HG03095 (cell line): Measurements from ENCODE around the gene CCDC146.

Experiments
- ATAC-seq: cut with Tn5 transposase; IDR thresholded peaks from one replicate; pipeline ENCODE4 v1.9.1; 2021; ENCODE audit warnings: moderate library complexity; ENCODE audit not compliant: unreplicated experiment

Gene CCDC146

GRCh38 chr7:77281780-77282478, 159.5 kb downstream of the CCDC146 start:
- no peak for ATAC-seq

- ATAC-seq = no peak
Measured at GRCh38 chr7:77282897-77283296, 160.5 kb downstream of the CCDC146 start.

DNA sequence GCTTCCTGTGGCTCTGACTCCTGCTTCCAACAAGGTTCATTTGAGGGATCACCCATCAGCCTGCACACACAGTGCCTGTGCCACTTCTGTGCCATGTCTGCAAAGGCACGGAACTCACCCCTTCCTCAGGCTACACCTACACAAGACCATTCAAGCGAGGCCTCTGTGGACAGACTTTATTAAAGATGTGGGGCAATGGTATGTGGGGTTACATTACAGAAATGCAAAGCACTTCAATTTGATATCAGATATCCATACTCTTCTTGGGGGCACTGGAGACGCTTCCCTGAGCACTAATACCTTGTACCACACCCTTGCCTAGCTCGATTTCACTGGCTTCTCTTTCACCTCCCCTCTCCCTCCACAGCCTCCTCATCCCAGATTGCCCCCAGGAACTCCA, 161.6 kb downstream of the CCDC146 start:
- ATAC-seq = no peak

GRCh38 chr7:77284616-77285015, 162.2 kb downstream of the CCDC146 start:
- ATAC-seq = no peak

- ATAC-seq = no peak
Measured at GRCh38 chr7:77288676-77289320, 166.4 kb downstream of the CCDC146 start.

DNA sequence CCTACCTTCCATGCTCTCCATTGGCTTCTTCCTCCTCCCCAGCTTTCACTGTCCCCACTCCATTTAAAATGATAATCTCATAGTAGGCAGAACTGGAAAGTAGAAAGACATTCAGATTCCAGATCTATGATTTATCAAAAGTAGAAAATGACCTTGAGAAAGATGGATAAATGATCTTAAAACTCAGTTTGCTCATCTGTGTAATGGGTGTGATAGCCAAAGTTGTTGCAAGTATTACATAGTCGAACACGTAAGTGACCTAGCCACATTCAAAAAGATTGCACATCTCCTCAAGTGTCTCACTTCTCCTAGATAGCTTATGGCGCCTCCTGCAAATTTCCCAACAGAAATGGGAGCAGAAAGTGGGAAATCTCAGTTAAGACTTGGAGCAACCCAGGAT, 167.0 kb downstream of the CCDC146 start:
- no peak for ATAC-seq

DNA sequence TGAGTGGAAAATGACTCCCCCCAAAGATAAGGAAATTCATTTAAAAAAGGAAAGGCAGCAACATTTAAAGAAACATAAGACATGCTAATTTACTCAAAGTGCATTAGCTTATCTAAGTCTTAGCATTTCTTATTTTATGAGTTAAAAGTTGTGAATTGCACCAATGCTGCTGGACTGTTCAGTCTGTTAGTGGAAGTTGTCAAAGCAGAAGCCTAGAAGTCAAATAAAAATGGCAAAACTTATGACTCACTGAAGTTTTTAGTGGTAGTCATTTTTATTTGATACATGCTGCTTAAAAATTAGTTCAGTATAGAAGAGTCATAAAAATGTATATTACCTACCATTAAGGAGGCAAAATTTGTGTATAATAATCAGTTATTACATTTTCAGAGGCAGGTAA, 168.0 kb downstream of the CCDC146 start:
- no peak for ATAC-seq

DNA sequence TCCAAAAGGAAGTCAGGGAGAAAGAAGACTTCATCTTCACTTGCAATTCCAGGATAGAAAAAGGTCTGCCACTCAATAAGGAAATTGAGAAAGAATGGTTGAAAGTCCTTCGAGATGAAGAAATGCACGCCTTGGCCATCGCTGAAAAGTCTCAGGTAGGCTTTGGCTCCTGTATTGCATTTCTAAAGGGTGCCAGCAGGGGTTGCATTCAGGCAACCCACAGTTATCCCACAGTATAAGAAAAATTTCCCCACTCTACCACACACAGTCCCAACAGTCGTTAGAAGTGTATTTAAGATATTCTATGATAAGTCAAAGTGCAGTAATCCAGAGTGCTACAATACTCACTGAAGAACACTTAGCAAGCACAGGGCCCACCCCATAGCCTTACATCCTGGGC, 170.6 kb downstream of the CCDC146 start:
- ATAC-seq = no peak

- no peak for ATAC-seq
Measured at GRCh38 chr7:77295549-77295948, 173.1 kb downstream of the CCDC146 start.

DNA sequence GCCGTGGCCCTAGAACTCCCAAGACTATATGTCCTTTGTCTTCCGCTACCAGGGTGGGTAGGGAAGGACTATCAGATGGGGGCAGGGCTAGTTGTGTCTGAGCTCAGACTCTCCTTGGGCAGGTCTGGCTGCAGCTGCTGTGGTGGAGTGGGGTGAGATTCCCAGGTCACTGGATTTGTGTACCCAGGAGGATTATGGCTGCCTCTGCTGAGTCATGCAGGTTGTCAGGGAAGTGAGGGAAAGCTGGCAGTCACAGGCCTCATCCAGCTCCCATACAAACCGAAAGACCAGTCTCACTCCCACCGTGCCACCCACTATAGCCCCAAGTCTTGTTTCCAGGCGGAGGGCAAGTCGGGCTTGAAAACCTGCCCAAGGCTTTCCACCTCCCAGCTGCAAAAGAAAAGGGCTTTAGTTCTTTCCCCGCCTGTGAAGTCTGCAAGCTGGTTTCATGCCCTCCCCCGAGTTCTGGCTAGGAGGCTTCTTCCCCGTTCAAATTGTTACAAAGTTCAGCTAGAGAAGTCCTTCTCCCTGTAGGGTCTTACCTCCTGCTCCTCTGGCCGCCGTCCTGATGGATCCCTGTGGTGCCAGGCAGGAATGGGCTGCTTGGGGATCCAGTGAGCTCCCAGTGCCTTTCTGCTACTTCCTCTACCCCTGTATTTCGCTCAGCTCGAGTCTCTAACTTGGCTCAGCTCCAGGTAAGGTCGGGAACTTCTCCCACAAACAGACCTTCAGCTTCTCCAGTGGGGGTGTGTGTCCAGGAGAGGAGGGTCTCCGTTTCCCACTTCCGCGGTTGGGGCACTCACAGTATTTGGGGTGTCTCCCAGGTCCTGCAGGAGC, 184.0 kb downstream of the CCDC146 start:
- ATAC-seq = no peak

GRCh38 chr7:77308792-77309191, 186.4 kb downstream of the CCDC146 start:
- ATAC-seq = no peak

GRCh38 chr7:77309714-77310220, 187.4 kb downstream of the CCDC146 start:
- ATAC-seq = no peak

GRCh38 chr7:77310982-77311381, 188.6 kb downstream of the CCDC146 start:
- ATAC-seq = no peak

DNA sequence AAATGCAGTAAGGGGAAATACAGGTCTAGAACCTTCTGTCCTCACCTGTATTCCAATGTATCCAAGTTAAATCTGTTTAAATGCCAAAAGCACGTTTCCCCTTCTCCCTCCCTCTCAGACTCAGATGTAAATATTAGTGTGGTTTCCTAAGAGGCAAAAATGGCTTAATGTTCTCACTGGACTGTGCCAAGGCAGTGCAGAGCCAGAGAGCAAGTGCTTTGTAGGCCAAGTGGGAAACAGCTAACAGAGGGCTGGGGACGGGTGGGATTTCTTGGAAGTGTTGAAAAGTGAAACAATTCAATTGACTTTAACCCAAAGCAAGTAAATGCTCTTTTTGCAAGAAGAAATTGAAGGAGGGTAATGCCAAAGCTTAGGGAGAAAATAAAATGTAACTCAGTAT, 190.7 kb downstream of the CCDC146 start:
- ATAC-seq = no peak

- ATAC-seq = no peak
Measured at GRCh38 chr7:77313876-77314480, 191.6 kb downstream of the CCDC146 start.

GRCh38 chr7:77315182-77315591, 192.8 kb downstream of the CCDC146 start:
- no peak for ATAC-seq

GRCh38 chr7:77316219-77316978, 194.0 kb downstream of the CCDC146 start:
- no peak for ATAC-seq

DNA sequence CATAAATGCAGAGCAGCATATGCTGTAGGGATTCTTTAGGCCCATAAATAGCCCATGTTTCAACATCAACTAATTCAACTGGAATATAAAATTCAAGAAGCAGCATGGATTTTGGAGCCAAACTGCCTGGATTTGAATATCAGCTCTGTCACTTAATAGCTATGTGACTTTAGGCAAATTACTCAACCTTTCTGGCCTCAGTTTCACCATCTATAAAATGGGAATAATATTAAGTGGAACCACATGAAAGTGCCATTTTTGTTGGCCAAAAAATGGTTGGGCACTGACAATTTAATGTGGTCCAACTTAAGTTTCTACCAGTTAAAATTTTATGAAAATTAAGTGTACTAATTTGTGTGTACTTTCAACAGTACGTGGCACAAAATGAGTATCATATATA, 195.6 kb downstream of the CCDC146 start:
- ATAC-seq = no peak

- no peak for ATAC-seq
Measured at GRCh38 chr7:77320137-77320536, 197.7 kb downstream of the CCDC146 start.

- ATAC-seq = no peak
Measured at GRCh38 chr7:77320714-77321113, 198.3 kb downstream of the CCDC146 start.

DNA sequence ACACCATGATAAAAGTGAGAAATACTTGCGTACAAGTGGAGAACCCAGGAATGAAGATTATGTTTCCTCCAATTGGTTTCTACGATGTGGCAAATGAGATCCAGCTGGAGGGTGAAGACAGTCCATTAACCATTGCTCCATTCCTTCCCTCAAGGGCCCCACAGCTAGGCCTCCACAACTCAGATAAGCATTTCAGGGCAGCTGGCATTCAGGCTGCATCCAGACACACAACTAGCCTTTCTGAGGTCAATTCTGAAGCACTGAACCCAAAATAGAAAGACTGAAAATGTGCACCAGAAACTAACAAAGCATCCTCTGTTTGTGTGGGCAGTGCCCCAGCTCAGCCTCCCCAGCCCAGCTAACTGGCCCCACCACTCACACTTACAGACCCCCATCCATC, 198.9 kb downstream of the CCDC146 start:
- no peak for ATAC-seq
